ENCODE data around the gene CRYL1. TPM values are rescaled to one million over a fixed set of nuclear protein-coding genes. Genes with fewer than 3 reads are reported as not detected.

CRYL1 gene
- total RNA-seq, 1 experiment from 2014 or later = 3.7 TPM

DNA sequence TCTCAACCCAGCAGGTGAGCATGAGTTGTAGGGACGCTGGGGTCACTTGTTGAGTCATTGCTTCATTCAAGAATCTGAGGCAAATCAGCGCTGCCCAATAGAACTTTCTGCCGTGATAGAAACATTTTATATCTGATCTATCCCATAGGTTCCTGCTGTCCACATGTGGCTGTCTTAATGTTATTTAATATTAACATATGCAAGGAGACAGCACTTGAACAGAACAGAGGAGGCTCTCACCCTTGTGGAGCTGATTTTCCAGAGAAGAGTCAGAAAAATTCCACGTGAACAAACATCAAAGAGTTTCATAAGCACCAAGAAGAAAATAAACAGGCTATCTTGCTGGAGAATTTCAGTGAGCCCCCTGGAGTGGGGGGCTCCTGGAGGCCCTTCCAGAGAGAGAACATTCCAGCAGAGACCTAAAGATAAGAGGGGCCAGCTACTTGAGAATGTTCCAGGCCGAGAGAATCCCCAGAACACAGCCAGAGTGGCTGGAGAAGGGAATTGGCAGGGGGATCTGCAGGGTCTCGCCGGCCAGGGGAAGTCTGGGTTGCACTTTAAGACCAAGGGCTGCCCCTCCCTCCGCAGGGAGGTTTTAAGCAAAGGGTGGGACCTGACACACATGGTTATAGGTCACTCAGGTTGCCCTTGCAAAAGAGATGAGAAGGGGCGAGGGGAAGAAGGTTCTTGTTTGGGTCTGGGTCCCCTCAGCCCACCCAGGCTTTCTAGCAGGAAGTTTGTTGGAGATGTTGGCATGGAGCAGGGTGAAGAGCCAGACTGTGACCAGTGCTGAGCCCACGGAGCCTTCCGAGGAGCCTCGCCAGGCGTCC, 135.7 kb downstream of the CRYL1 start:
- H4K8ac ChIP-seq (replicated peaks; ENCODE audit: insufficient read length, low read depth, low read length) = no peak overlapping the region
- peaks cover 8 to 14% of the 10 kb centered on the region in 2 experiments; a peak in 4 of 5 replicates for H3K9me3 Mint-ChIP-seq
- H3K18ac ChIP-seq (ENCODE audit: insufficient read length, low read depth, low read length) = no peak overlapping the region
- TF ChIP-seq, protein P1, sequence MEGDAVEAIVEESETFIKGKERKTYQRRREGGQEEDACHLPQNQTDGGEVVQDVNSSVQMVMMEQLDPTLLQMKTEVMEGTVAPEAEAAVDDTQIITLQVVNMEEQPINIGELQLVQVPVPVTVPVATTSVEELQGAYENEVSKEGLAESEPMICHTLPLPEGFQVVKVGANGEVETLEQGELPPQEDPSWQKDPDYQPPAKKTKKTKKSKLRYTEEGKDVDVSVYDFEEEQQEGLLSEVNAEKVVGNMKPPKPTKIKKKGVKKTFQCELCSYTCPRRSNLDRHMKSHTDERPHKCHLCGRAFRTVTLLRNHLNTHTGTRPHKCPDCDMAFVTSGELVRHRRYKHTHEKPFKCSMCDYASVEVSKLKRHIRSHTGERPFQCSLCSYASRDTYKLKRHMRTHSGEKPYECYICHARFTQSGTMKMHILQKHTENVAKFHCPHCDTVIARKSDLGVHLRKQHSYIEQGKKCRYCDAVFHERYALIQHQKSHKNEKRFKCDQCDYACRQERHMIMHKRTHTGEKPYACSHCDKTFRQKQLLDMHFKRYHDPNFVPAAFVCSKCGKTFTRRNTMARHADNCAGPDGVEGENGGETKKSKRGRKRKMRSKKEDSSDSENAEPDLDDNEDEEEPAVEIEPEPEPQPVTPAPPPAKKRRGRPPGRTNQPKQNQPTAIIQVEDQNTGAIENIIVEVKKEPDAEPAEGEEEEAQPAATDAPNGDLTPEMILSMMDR (conservative IDR thresholded peaks at IDR 0.05) = no peak
- no peak overlapping the region for H4K91ac ChIP-seq (ENCODE audit: insufficient read length, low read depth, low read length)
- no peak overlapping the region for H3K4me3 Mint-ChIP-seq
- H2BK15ac ChIP-seq (ENCODE audit: low read depth, low read length) = no peak overlapping the region
- H3K56ac ChIP-seq (ENCODE audit: insufficient read length, low read depth, low read length) = no peak overlapping the region
- H3K9me3 ChIP-seq (ENCODE audit: control insufficient read depth, low read depth, low read length) = no peaks in the 10 kb centered on the region
- H2BK20ac ChIP-seq (ENCODE audit: low read depth, low read length, poor library complexity, severe bottlenecking) = no peak overlapping the region
- H3K36me3 Mint-ChIP-seq (ENCODE audit: insufficient read depth in 1 of 3, low read depth in 3 of 3) = peaks cover 0 to 8% (median 2%) of the 10 kb centered on the region in 3 experiments; a peak in 3 of 7 replicates
- no peaks in the 10 kb centered on the region for H3K79me1 ChIP-seq (ENCODE audit: insufficient read depth, low read depth, low read length, poor library complexity, severe bottlenecking)
- H3K27ac Mint-ChIP-seq = no peak overlapping the region
- no peak overlapping the region for H3K27ac ChIP-seq (ENCODE audit: insufficient read length, low read depth, low read length)
- no peaks in the 10 kb centered on the region for H3K27me3 ChIP-seq (ENCODE audit: insufficient read depth, low read length)
- H4K20me1 ChIP-seq (ENCODE audit: control insufficient read depth, insufficient read depth, insufficient read length) = no peaks in the 10 kb centered on the region
- H2BK5ac ChIP-seq (ENCODE audit: insufficient read length, low read length) = no peak overlapping the region
- no peak overlapping the region for H4K5ac ChIP-seq (ENCODE audit: insufficient read length, low read depth, low read length)
- H3K4me2 ChIP-seq (ENCODE audit: insufficient read depth, insufficient read length, low read length) = no peak overlapping the region
- H3K27me3 Mint-ChIP-seq (ENCODE audit: low read depth) = peaks cover 4% of the 10 kb centered on the region
- H3K23ac ChIP-seq (ENCODE audit: insufficient read length, low read depth, low read length) = no peak overlapping the region
- H3K4me1 Mint-ChIP-seq = no peaks in the 10 kb centered on the region
- H3T11ph ChIP-seq (ENCODE audit: low read length) = no peak overlapping the region
- no peak overlapping the region for H3K9ac ChIP-seq (ENCODE audit: extremely low read depth, insufficient read length, low read length)
- WGBS (ENCODE audit: extremely low coverage, insufficient read length, low lambda C conversion rate) = no CpG with 5 or more reads among the region's 13 CpGs
- H3K23me2 ChIP-seq (ENCODE audit: insufficient read length, low read depth, low read length, poor library complexity, severe bottlenecking) = no peaks in the 10 kb centered on the region
- no peak overlapping the region for H2BK120ac ChIP-seq (ENCODE audit: low read depth, low read length, poor library complexity, severe bottlenecking)
- no peak overlapping the region for H2AFZ ChIP-seq (ENCODE audit: low read length)
- H3K4ac ChIP-seq (ENCODE audit: low read depth, low read length) = no peak overlapping the region
- no peaks in the 10 kb centered on the region for H3K4me1 ChIP-seq (ENCODE audit: insufficient read depth, low read length)
- no peak for DNase-seq
- no peak overlapping the region for H3K14ac ChIP-seq (ENCODE audit: insufficient read depth, low read length)
- no peaks in the 10 kb centered on the region for H3K79me2 ChIP-seq (ENCODE audit: insufficient read depth, low read length)
- no peak overlapping the region for H2BK12ac ChIP-seq (ENCODE audit: insufficient read length, low read depth, low read length)
- H2AK5ac ChIP-seq (ENCODE audit: insufficient read length, low read length) = no peak overlapping the region
